ENCODE results near the gene LUZP2. TPM values are rescaled to one million over a fixed set of nuclear protein-coding genes. Genes with fewer than 3 reads are reported as not detected.

The LUZP2 gene
- total and polyA plus RNA-seq, 2 of the 8 experiments (the other 6 are each of a cell fraction or from before 2014, with no cell fraction given) = 0.79 to 1.5 TPM

- H2AFZ ChIP-seq (ENCODE audit: low read length) = no peak overlapping the region
- DNase-seq (ENCODE audit: low read depth in 1 of 2, low spot score in 2 of 2) = no peak
- H4K5ac ChIP-seq (ENCODE audit: insufficient read length, low read depth, low read length) = no peak overlapping the region
- H2AK5ac ChIP-seq (ENCODE audit: low read depth, low read length) = no peak overlapping the region
- H3K79me1 ChIP-seq (ENCODE audit: low read depth, low read length) = no peaks in the 10 kb centered on the region
- WGBS, 2 experiments (ENCODE audit: extremely low coverage in 1 of 2, insufficient coverage in 1 of 2, insufficient read length in 1 of 2, insufficient replicate concordance in 2 of 2, low coverage in 1 of 2, low lambda C conversion rate in 2 of 2, missing lambda C conversion rate in 1 of 2) = 92% methylated on average over 23 of the region's 32 CpGs; no CpG with 5 or more reads in 1 of the 2 experiments
- no peak overlapping the region for H2BK20ac ChIP-seq (ENCODE audit: low read length)
- H3K27ac ChIP-seq (ENCODE audit: low read depth, low read length) = no peak overlapping the region
- no peak overlapping the region for H3K14ac ChIP-seq (ENCODE audit: insufficient read length)
- H3K27me3 ChIP-seq (replicated peaks in 1 of 4; ENCODE audit: control insufficient read depth in 3 of 4, extremely low read depth in 1 of 4, insufficient read depth in 3 of 4, low read length in 3 of 4) = no peaks in the 10 kb centered on the region
- no peak overlapping the region for H3K4me3 ChIP-seq (ENCODE audit: extremely low read depth in 1 of 4, insufficient read depth in 2 of 4, low read depth in 3 of 4, low read length in 4 of 4)
- no peak for FAIRE-seq
- H3K79me2 ChIP-seq (ENCODE audit: control insufficient read depth in 1 of 2, insufficient read depth in 2 of 2, low read length in 2 of 2) = no peaks in the 10 kb centered on the region
- H3K56ac ChIP-seq (replicated peaks; ENCODE audit: insufficient read length, low read depth, low read length) = no peak overlapping the region
- H2BK5ac ChIP-seq (ENCODE audit: low read depth, low read length) = no peak overlapping the region
- no peak overlapping the region for H4K91ac ChIP-seq (replicated peaks; ENCODE audit: insufficient read length, low read length)
- no peaks in the 10 kb centered on the region for H3K4me1 ChIP-seq (replicated peaks in 1 of 4; ENCODE audit: control insufficient read depth in 3 of 4, insufficient read depth in 4 of 4, low read length in 3 of 4)
- H3K4me2 ChIP-seq (ENCODE audit: insufficient read depth in 1 of 2, low read depth in 2 of 2, low read length in 2 of 2) = no peak overlapping the region
- no peak overlapping the region for H3K9ac ChIP-seq (replicated peaks in 1 of 4; ENCODE audit: extremely low read depth in 1 of 4, low read depth in 3 of 4, low read length in 3 of 4)
- H4K8ac ChIP-seq (ENCODE audit: extremely low read depth, insufficient read depth, low read length) = no peak overlapping the region
- H2BK15ac ChIP-seq (ENCODE audit: low read length) = no peak overlapping the region
- H2BK12ac ChIP-seq (ENCODE audit: low read depth, low read length) = no peak overlapping the region
- H4K20me1 ChIP-seq (replicated peaks in 1 of 2; ENCODE audit: control insufficient read depth in 1 of 2, insufficient read depth in 2 of 2, low read length in 2 of 2) = no peaks in the 10 kb centered on the region
- H2BK120ac ChIP-seq (replicated peaks; ENCODE audit: low read depth, low read length) = no peak overlapping the region
- POLR2A ChIA-PET (ENCODE audit: partially characterized antibody) = interaction anchor here (0.6 kb wide), 1 partner anchor 25 kb away, joined by 3 read pairs; no protein-coding TSS in a partner anchor
- no peak overlapping the region for H3K4ac ChIP-seq (replicated peaks; ENCODE audit: insufficient read length, low read depth, low read length)
- no peaks in the 10 kb centered on the region; the same call in 1 of the 2 replicates for H3K23me2 ChIP-seq (ENCODE audit: low read depth, low read length)
- no peak overlapping the region for H3K18ac ChIP-seq (ENCODE audit: extremely low read depth, low read length)
- peaks cover 4 to 8% of the 10 kb centered on the region in 2 experiments; a peak in 3 of 4 replicates for H3K9me3 ChIP-seq (ENCODE audit: insufficient read depth in 2 of 2, low read depth in 1 of 2, low read length in 1 of 2)
- CTCF ChIA-PET (ENCODE audit: partially characterized antibody) = no interaction called here
- no peaks in the 10 kb centered on the region for H3K36me3 ChIP-seq (ENCODE audit: control insufficient read depth in 2 of 4, insufficient read depth in 4 of 4, low read length in 3 of 4)
- H3K23ac ChIP-seq (ENCODE audit: insufficient read length) = no peak overlapping the region
- TF ChIP-seq CTCF (IDR thresholded peaks at IDR 0.05; ENCODE audit: control extremely low read depth in 1 of 3, insufficient read depth in 1 of 3, low read depth in 1 of 3, low read length in 3 of 3) (no peak), RFX5 (IDR thresholded peaks at IDR 0.05; ENCODE audit: borderline replicate concordance, low read depth, low read length) (no peak), CBX8 (IDR thresholded peaks at IDR 0.05; ENCODE audit: borderline replicate concordance, low read depth, low read length) (no peak), EP300 (IDR thresholded peaks at IDR 0.05; ENCODE audit: borderline replicate concordance in 1 of 2, low read depth in 2 of 2, low read length in 2 of 2) (no peak), NRF1 (IDR thresholded peaks at IDR 0.05; ENCODE audit: low read depth, low read length) (no peak), ASH2L (IDR thresholded peaks at IDR 0.05; ENCODE audit: low read length) (no peak), USF2 (IDR thresholded peaks at IDR 0.05; ENCODE audit: low read length) (no peak), CREB1 (IDR thresholded peaks at IDR 0.05) (no peak), TBP (IDR thresholded peaks at IDR 0.05; ENCODE audit: low read depth, low read length) (no peak)
Observed at GRCh38 chr11:24896118-24896835, 399.4 kb downstream of the LUZP2 start.

Measured in H1 (cell line).